ENCODE measurements around the gene ANKS1A.
"Not testable (repeated sequence)": the region's sequence is repeated elsewhere in the genome, so short reads cannot be mapped to it uniquely, and the experiment has no call there.

ANKS1A gene

DNA sequence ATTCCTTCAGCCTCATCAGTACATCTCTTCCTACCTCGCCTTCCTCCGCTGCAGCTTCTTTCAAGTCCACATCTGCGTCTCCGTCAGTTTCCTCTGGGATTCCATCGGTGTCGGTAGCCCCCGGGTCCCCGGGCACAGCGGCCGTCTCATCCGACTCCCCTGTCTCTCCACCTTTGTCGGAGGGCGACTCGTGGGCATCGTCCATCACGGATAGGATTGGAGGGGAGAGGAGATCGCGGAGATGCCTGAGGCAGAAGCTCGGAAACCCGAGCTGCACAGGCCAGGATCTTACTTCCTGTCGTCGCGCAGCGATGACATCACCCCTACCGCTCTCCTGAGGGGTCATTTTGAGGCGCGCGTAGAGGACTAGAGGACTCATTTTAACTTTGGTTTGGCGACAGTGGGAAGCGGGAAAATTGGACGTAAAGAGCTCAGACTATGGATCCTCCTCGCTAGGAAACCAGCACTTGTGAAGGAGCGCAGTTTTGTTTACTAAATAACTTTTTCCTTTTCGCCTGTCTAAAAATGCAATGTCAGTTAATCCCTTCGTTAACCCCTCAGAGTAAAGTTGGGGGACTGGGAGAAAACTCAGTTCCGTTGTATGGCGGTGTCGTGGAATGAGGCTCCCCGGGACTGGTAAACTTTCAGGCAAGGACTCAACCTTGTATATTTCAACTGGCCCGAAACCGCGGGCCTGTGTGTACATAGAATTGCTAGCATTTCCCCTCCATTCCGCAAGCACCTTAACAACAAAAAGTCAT lies 1.1 kb upstream of the ANKS1A start, which contains the start of gene TAF11:
TSS of gene TAF11 (minus strand) at position 290 of the 761 bp plus-strand sequence. CDS start at position 205, 85 bp downstream.
- DNase-seq, result peak; percentile 80

GRCh38 chr6:34888514-34888856 lies 570 bp upstream of the ANKS1A start:
- no peak for DNase-seq

- no peak for DNase-seq
Measured at GRCh38 chr6:34890533-34890925, 1.5 kb downstream of the ANKS1A start.

- no peak for DNase-seq
Measured at GRCh38 chr6:34891296-34891695, 2.2 kb downstream of the ANKS1A start.

DNA sequence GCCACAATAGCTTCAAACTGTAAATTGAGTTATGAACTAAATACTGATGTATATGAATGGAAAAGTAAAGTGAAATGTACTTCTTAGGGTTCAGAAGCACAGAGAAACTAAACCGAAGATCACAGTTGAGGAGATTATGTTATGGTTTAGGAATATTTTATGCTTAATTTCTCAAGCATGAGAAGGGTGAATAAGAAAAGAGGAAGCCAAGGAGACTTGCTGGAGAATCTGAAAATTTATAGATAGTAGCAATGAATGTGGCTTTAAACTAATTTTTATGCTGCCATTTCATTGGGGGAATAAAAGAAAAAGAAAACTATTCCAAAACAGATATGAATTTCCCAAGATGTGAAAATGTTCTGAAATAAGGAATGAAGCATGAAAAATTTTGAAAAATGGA lies 5.6 kb downstream of the ANKS1A start:
- DNase-seq, result no peak

GRCh38 chr6:34897130-34897529 lies 8.1 kb downstream of the ANKS1A start:
- DNase-seq, result no peak

- no peak for DNase-seq
Measured at GRCh38 chr6:34897716-34898115, 8.7 kb downstream of the ANKS1A start.

DNA sequence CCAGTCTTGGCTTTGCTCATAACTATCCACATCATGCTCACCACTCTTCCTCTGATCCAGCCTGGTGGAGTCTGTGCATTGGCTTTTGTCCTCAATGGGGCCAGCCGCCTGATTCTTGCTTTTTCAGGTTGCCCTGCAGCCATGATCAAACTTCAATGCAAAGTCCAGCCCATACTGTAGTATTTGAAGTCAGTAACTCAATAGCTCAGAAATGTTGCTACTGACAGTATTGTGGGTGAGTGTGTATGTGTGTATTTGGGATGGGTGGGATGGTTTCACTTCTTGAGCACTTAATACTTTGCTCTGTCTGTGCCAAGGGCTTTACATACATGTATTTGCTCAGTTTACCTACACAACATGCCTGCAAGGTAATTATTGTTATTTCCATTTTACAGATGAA lies 10.7 kb downstream of the ANKS1A start:
- not testable (repeated sequence) for DNase-seq

DNA sequence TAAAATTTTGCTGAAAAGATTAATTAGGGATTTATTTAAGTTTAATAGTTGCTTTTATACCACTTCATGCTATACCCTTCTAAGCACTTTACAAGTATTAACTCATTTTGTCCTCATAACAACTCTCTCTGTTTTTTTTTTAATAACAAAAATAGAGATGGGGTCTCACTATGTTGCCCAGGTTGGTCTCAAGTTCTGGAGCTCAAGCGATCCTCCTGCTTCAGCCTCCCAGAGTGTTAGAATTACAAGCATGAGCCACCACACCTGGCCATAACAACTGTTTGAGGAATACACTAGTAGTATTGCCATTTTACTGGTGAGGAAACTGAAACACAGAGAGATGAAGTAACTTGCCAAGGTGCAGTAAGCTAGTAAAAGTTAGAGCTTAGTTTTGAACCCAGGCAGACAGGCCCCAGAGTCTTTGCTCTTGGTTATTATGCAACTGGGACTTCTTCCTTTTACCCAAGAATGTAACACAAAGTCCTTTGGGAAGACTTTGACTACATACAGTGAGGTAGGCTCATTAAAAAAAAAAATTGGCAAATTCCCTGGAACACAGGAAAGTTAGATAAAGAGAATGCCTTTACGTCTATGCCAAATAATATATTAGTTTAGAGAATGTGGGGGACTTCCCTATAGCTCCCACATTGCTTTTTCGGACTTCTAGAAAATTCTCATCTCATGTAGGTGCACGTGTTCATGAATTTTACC lies 11.4 kb downstream of the ANKS1A start:
- no peak for DNase-seq

GRCh38 chr6:34901930-34902329 lies 12.9 kb downstream of the ANKS1A start:
- no peak for DNase-seq

DNA sequence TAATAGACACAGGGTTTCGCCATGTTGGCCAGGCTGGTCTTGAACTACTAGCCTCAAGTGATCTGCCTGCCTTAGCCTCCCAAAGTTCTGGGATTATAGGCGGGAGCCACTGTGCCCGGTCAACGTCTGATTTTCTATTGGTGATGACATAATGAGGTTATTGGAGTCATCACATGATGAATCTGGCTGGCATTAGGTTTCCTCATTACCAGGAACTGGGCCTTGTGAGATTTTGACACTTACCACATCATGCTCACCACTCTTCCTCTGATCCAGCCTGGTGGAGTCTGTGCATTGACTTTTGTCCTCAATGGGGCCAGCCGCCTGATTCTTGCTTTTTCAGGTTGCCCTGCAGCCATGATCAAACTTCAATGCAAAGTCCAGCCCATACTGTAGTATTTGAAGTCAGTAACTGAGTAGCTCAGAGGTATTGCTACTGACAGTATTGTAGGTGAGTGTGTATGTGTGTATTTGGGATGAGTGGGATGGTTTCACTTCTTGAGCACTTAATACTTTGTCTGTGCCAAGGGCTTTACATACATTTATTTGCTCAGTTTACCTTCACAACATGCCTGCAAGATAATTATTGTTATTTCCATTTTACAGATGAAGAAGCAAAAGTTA lies 16.0 kb downstream of the ANKS1A start:
- no peak for DNase-seq

DNA sequence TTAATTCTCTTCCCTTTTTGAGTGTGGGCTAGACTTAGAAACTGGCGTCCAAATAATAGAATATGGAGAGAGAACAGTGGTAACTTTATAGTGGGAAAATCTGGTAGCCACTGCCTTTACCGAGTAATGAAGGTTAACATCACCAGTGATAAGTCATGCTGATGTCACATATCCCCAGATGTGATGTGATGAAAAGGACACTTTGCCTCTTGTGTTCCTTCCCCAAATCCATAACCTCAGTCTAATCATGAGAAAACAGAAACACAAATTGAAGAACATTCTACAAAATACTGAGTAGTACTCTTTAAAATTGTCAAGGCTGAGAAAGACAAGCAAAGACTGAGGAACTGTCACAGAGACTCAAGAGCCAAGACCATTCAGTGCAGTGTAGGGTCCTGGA lies 17.8 kb downstream of the ANKS1A start:
- no peak for DNase-seq

DNA sequence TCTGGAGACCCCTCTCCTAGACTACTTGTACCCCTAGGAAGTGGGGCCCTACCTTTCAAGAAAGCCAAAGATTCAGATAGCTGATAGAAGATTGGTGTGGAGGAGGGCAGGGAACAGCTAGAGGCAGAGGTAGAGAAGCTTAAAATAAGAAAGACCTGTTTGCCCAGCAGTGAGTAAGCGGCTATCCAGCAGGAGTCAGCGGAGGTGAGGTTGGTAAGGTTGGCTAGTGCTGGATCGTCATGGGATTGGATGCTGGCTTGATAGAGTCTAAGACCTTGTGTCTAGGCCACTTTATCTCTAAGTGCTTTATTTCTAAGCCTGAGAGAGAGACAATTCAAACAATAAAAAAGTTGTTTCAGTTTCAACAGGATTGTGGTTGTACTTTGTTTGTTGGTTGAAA lies 19.1 kb downstream of the ANKS1A start:
- no peak for DNase-seq

- no peak for DNase-seq
Measured at GRCh38 chr6:34909320-34909883, 20.3 kb downstream of the ANKS1A start.

- DNase-seq, result no peak
Measured at GRCh38 chr6:34911822-34912221, 22.8 kb downstream of the ANKS1A start.

DNA sequence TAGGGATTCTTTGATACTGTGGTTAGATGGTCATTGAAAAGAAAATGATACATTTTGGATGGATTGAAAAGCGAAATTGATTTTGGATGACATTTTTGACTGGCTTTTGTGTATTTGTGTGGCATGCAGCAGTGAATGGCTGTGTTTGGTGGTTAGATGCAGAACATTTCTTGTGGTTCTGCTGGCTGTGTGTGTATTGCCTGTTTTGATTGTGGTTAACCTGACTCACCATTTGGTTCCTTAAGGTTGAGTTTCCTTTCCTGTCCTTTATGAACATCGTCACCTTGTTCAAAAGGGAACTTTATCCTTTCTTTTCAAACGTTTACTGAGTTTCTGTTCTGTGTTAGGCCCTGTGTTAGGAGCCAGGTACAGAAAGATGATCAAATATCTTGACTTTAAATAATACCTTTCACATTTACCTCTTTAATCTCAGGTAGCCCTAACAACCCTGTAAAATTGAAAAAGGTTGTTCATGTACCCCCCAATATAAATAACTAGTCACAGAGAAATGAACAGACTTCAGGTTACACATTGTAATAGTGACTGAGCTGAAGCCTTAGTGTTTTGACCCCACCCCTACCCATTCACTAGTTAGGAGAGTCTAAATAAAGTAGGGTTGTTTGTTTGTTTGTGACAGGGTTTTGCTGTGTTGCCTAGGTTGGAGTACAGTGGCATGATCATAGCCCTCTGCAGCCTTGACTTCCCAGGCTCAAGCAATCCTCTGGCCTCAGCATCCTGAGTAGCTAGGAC lies 23.8 kb downstream of the ANKS1A start:
- DNase-seq, result no peak

DNA sequence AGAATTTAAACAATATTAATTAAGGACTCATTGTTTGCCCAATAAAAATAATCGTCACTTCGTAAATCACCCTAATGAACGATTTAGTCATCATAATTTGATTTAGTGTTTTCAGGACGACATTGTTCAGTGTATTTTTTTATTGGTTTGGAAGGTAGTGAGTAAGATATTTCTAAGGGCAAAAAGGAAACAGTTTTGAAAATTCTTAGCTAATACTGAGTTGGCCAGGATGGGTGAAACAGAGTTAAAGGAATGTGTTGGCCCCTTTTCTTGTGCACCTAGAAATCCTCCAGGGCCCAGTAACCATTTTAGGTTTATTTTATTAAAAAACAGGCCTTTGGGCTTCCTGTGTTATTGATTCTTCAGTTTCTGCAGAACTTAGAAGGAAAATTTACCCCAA lies 25.3 kb downstream of the ANKS1A start:
- DNase-seq, result no peak

DNA sequence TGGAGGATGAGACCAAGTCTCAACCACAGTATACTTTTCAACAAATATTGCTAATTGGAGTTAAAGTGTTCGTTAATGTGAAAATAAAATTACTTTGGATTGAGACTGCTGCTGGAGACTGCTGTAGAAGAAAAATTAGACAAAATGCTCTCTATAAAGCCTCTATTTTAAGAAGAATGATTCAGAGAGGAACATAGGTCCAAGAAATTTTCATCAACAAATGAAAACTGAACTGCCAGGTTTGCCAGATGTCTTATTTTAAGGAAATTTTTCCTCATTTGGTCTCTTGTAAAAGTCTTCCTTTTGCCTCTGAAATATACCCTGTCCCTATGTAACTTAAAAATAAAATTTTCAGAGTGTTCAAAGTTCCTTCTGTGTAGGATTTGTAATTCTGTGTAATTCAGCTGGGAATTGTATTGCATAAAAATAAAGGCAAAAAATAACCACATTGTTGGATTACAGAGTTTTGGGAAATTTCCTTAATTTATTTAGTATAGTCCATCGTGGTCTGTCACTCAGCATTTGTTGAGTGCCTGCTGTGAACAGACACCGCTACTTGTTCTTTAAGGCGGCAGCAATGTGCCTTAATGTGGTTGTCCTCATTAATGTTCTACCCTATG lies 27.4 kb downstream of the ANKS1A start:
- no peak for DNase-seq

DNA sequence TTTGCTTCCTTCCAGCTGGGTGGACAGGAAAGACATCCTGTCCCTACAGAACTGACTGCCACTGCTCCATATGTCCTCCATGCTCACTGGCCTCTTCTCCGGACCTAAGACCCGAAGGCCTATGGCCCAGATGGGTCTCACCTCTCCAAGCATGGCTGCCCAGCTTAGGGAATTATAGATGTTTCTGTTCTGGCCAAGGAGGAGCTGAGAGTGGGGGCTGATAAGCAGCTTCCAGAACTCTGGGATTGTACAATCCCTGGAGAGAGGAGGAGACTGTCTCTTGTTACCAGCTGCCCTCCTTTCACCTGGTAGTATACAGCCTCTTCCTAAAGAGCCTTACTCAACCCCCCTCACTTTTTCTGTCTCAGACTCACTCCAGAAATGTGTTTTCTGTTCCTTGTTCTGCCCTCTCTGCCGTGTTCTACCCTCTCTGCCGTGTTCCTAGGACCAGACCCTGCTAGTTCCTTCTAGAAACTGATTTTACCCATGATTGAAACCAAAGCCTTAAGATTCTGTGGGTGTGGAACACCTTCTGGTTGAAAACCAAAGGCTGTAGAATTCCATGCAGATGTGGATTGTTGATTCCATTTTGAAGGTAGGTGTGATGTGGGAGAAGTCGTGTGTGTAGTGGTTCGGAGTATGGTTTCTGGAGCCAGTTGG lies 28.7 kb downstream of the ANKS1A start:
- no peak for DNase-seq

- no peak for DNase-seq
Measured at GRCh38 chr6:34919651-34920050, 30.6 kb downstream of the ANKS1A start.

GRCh38 chr6:34920097-34920496 lies 31.0 kb downstream of the ANKS1A start:
- no peak for DNase-seq

DNA sequence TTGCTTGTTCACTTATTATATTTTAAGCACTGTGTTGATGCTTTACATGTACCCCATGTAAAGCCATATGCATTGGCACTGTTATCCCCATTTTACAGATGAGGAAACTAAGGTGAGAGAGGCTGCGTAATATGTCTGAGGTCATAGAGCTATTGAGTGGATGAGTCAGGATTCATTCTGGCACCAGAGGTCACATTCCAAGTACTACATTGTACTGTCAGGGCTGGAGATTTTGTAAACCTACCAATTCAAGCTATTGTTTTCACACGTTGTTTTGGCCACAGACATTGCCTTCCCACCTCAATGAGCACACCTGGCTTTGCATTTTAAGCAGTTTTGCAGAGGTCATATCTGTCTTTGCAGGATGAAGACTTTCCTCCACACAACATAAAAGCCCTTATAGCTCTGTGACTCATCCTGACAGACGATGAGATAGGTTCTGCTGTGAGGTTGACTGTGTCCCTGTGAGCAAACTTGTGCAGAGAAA lies 33.2 kb downstream of the ANKS1A start:
- no peak for DNase-seq

Data from KG1 (cell line).